Activated CD4-positive, alpha-beta T cell treated with anti-CD3 and anti-CD28 coated beads for 24 hours (primary cell): Measurements from ENCODE around the gene TMEM203.

Experiments used
- DNase-seq, 2 donors: peaks; one replicate each; pipeline ENCODE4 v3.0.0-alpha.2; 2020; ENCODE audit warnings: low read depth in 2 of 2

The TMEM203 gene

GRCh38 chr9:137181680-137182079, 23.8 kb downstream of the TMEM203 start:
- no peak for DNase-seq

GRCh38 chr9:137180491-137180890, 25.0 kb downstream of the TMEM203 start:
- DNase-seq = no peak

GRCh38 chr9:137179761-137180160, 25.7 kb downstream of the TMEM203 start:
- no peak for DNase-seq

GRCh38 chr9:137178939-137179630, 26.4 kb downstream of the TMEM203 start:
- DNase-seq = no peak

DNA sequence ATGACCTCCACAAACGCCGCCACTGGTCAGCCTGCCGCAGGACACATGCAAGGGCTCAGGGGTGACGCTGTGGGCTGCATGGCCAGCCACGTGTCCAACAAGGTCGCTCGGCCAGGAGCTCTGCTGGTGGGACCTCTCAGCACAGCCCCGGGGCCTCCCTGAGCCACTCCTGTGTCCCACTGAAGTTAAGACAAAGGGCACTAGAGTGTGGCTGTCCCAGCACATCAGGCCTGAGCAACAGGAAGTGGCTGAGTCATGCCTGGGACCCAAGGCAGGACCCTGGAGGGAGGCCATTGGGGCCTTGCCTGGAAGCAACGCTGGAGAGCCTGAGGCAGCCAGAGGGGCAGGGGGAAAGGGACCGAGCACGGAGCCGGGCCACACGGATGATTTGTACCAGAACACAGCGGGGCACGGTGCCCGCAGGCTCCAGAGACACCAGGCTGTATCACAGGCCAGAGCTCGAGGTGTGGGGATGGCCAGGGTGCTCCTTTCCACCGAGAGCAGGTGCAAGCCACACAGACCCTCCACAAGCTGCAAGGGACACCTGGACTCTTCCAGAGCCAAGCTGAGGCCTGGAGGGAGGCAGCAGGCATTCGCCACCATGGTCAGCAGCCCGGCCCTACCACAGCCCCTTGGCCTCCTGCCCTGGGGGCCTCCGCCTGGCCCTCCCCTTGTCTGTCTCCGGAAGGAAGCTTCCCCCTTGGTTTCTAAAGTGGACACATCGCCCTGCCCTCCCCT, 27.1 kb downstream of the TMEM203 start:
- DNase-seq = no peak

DNA sequence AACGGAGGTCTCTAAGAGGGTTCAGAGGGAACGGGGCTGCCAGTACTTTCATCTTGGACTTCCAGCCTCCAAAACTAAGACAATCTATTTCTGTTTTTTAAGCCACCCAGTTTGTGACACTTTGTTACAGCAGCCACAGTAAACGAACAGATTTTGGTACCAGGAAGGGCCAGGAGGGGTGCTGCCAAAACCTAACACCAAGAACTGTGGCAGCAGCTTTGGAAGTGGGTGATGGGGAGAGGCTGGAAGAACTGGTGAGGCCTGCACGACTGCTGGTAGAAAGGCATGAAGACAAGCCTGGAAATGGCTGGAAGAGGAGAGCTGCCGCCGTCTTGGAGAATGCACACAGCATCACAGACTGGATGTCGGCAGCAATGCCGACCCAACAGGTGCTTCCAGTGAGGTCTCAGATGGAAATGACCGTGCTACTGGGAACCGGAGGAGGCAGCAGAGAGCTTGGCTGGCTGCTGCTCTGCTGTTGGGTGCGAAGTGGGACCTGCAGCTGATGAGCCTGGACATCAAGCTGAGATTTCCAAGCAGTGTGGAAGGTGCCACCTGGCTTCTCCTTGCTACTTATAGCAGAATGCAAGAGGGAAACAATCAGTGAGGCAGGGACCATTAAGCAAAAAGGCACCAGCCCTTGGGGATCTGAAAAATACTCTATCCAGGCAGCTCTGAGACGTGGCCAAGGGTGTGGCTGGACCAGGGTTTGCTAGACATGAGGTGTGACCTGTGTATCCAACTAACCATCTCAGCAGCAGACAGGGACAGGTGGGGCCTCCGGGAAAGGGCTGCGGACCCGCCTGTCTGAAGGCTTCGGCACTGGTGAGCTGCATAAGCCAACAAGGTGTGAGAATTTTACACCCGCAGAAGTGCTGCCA, 28.9 kb downstream of the TMEM203 start:
- DNase-seq = no peak

GRCh38 chr9:137175345-137175961, 30.0 kb downstream of the TMEM203 start:
- DNase-seq = no peak

GRCh38 chr9:137174722-137175293, 30.6 kb downstream of the TMEM203 start:
- no peak for DNase-seq

DNA sequence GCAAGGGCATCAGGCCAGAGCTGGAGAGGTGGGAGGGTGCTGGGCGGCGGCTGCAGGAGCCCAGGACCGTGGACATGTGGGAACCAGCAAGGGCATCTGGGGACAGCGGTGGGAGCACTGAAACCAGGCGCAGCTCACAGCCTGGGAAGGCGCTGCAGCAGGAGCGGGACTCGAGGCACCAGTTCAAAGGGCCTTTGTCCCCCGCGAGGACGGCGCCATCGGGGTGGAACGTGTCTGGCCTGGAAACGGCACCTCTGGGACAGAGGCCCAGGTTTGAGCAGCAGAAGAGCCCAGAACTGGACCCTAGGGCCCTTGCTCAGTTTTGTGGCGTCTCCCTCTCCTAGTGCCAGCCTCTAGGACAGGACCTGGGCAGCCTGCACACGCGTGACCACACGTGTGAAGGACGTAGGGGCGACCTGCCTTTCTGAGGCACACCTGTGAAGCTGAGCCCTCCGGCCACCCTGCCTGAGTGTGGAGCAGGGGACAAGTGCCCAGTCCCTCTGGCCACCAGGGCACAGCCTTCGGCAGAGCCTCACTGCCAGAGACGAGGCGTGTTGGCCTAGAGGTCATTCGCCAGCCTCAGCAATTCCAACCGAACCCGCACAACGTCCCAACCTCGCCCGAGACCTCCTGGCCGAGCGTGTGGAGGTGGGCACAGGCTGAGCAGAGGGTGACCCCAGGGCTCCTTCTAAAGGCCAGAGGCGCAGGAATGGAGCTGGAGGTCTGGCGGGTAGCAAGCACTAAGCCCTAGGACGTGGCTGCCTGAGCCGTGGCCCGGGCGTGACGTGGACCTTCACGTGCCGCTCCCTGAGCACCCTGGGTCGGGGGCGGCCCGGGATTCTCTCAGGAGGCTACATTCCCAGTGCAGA, 31.4 kb downstream of the TMEM203 start:
- DNase-seq = no peak

DNA sequence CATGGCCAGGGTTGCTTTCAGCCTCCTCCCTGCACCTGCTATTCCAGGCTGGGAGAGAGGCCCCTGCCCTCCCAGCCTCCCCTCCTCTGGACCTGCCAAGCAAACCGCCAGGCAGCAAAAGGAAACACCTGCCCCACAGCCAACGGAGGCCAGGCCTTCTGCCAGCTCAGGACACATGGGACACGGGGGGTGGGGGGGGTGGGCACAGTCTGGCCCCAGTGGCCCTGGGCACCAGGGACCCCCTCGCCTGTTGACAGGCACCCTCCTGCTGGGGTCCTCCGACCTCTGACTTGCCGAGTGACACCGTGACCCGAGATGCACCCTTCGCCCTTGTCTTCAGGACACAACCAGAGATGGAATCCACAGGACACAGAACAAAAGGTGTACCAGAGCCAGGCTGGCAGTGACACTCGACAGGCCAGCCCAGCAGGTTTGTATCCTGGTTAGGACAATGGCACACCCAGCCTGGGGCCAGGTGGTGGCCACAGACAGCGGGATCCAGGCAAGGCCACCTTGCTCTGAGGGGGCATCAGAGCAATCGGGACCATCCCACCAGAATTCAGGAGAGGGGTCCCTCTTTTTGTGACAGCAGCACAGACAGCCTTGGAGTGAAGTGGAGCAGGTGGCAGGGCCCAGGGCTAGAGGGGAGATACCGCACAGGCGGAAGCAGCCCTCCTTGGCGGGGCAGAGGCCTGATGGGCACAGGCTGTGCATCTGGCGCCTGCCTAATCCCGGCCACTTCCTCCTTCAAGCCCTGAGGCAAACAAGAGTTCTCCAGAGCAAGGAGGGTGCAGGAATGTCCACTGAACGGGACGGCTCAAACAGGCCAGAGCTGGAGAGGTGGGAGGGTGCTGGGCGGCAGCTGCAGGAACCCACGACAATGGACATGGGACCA, 32.3 kb downstream of the TMEM203 start:
- DNase-seq = no peak

GRCh38 chr9:137171149-137171900, 34.1 kb downstream of the TMEM203 start:
- no peak for DNase-seq

DNA sequence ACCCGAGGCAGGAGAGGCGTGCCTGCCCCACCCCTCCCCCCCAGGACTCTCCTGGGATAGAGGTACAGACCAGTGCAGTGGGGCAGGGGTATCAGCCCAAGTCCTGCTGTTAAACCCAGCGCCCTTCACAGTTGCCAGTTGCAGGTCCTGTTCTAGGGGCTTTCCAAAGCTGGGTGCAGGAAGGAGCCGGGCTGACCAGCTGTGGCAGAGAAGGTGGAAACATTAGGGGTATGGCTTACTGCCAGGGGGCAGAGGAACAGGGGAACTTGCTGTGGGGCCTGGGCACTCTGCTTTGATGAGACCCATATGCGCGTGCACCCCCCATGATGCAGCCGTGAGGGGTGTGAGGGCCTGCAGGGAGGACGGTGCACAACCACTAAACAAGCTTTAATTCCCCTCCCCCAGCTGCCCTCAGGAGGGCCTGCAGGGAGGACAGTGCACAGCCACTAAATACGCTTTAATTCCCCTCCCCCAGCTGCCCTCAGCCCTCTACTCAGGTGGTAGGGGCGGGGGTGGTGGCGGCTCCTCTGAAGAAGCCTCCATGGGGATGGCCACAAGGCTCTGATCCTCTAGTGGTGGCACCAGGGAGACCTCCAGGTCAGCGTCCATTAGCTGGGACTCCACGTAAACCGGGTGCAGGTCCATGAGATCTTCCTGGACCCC, 34.8 kb downstream of the TMEM203 start:
- DNase-seq = no peak

DNA sequence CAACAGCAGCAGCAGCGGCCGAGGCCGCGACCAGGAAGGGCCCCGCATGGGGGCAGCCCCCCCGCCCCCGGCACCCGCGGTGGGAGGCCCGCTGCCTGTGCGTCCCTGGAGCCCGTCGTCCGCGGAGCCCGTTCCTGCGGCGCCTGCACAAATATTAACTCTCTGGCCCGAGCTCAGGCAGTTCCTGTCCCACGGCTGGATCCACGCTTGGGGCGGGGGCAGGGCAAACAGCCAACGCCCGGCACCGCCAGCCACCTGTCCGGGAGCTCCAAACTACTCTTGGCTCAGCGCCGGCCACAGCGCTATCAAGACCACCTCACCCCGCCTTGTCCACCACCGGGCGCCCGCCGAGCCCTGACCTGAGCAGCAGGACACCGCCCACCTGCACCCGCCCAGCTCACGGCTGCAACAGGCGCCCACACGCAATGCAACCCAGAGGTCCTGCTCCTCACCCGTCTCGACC, 35.5 kb downstream of the TMEM203 start, which contains the start of gene LRRC26:
Gene LRRC26, minus strand, starts transcription at position 156 of the 463 bp plus-strand sequence. Its CDS starts 108 bp downstream, at position 48.
- no peak for DNase-seq

DNA sequence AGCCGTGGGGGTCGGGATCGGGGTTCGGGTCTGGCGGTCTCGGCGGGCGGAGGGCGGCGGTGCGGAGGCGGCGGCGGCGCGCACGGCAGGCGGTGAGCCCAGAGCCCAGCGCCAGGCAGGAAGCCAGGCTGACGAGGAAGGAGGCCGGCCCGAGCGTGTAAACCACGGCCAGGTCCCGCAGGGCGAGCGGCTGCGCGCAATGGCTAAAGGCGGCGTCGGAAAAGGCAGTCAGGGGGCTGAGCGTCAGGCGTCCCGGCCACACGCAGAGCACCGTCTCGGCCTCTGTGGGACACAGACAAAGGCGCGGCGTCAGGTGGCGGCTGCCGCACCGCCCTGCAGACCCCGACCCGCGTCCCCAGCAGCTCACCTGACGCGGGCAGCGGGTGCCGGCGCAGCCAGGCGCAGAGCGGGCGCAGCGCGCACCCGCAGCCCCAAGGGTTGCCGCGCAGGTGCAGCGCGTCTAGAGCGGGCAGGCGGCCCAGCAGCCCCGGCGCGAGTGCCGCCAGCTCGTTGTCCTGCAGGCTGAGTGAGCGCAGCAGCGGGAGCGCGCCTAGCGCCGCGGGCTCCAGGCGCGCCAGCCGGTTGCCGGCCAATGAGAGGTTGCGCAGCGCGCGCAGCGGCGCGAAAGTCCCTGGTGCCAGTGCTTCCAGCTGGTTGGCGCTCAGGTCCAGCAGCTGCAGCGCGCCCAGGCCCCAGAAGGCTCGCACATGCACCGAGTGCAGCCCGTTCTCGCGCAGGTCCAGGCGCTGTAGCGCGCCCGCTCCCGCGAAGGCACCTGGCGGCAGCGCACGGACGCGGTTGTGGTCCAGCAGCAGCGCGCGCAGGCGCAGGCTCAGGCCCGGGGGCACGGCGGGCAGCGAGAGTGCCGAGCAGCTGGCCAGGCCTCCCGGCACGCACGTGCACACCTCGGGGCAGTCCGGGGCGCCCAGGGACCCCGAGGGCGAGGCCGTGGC, 36.3 kb downstream of the TMEM203 start:
- no peak for DNase-seq

DNA sequence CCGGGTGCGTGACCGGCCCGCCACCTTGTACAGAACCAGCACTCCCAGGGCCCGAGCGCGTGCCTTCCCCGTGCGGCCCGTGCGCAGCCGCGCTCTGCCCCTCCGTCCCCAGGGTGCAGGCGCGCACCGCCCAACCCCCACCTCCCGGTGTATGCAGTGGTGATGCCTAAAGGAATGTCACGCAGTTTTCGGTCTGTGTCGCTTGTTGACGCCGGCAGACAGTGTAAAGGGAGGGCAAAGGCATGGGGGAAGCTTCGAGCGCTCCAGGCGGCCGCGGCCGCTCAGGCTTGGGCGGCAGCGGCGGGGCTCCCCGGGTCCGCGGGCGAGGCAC, 36.9 kb downstream of the TMEM203 start:
- no peak for DNase-seq

GRCh38 chr9:137167747-137168572, 37.5 kb downstream of the TMEM203 start:
- DNase-seq = no peak
